Keratinocyte (primary cell): ENCODE measurements around the gene TTC28. TPM values are rescaled to one million over a fixed set of nuclear protein-coding genes. Genes with fewer than 3 reads are reported as not detected.

Experiments
- DNase-seq: peaks from one replicate; pipeline ENCODE4 v3.0.0-alpha.2; 2011; ENCODE audit warnings: low read depth, missing footprints, low spot score
- FAIRE-seq: peaks from 2 replicates; lab custom pipeline; 2011; peaks lifted over from hg19 to GRCh38; lab: Jason Lieb, UNC
- H2AFZ ChIP-seq: 2 replicates; pipeline ENCODE4 v1.6.0; 2012; ENCODE audit warnings: low read length, control low read depth, inconsistent platforms; ENCODE audit not compliant: control insufficient read depth
- H3K27ac ChIP-seq: 2 replicates; pipeline ENCODE4 v1.5.1; 2011; ENCODE audit warnings: low read length; ENCODE audit not compliant: control insufficient read depth, insufficient read depth
- H3K27me3 ChIP-seq: 3 replicates; pipeline ENCODE4 v1.6.0; 2011; ENCODE audit warnings: low read length; ENCODE audit not compliant: control insufficient read depth, insufficient read depth; ENCODE audit errors: extremely low read depth
- H3K36me3 ChIP-seq, 2 experiments: 2 replicates in 1 of 2; 3 replicates in 1 of 2; pipeline ENCODE4 v1.5.1; 2011; ENCODE audit warnings: low read length in 2 of 2, mild to moderate bottlenecking in 1 of 2; ENCODE audit not compliant: control insufficient read depth in 2 of 2, insufficient read depth in 2 of 2; ENCODE audit errors: extremely low read depth in 1 of 2
- H3K4me1 ChIP-seq: 3 replicates; pipeline ENCODE4 v1.5.1; 2011; ENCODE audit warnings: low read length; ENCODE audit not compliant: control insufficient read depth, insufficient read depth; ENCODE audit errors: extremely low read depth
- H3K4me2 ChIP-seq: 3 replicates; pipeline ENCODE4 v1.6.0; 2011; ENCODE audit warnings: low read depth, low read length; ENCODE audit not compliant: control insufficient read depth, insufficient read depth; ENCODE audit errors: extremely low read depth
- H3K4me3 ChIP-seq, 3 experiments: fragments of 200-600 bp in 1 of 3; sonication (generic) in 1 of 3; 2 replicates in 2 of 3; 3 replicates in 1 of 3; pipeline ENCODE4 v1.5.1; 2011 to 2016; ENCODE audit warnings: low read length in 3 of 3, mild to moderate bottlenecking in 3 of 3, control low read depth in 2 of 3, inconsistent platforms in 1 of 3, low read depth in 1 of 3, mixed read lengths in 1 of 3, mixed run types in 1 of 3, moderate library complexity in 1 of 3; ENCODE audit not compliant: control insufficient read depth in 2 of 3, insufficient read depth in 2 of 3; ENCODE audit errors: extremely low read depth in 1 of 3
- H3K79me2 ChIP-seq: 2 replicates; pipeline ENCODE4 v1.6.0; 2012; ENCODE audit warnings: low read length; ENCODE audit not compliant: control insufficient read depth, insufficient read depth
- H3K9ac ChIP-seq: 3 replicates; pipeline ENCODE4 v1.6.0; 2011; ENCODE audit warnings: low read length; ENCODE audit not compliant: control insufficient read depth, insufficient read depth; ENCODE audit errors: extremely low read depth
- H3K9me1 ChIP-seq: 3 replicates; pipeline ENCODE4 v1.6.0; 2011; ENCODE audit warnings: low read length; ENCODE audit not compliant: control insufficient read depth, insufficient read depth; ENCODE audit errors: extremely low read depth
- H3K9me3 ChIP-seq: 2 replicates; pipeline ENCODE4 v1.5.1; 2012; ENCODE audit warnings: low read depth, low read length; ENCODE audit not compliant: control insufficient read depth
- H4K20me1 ChIP-seq: 3 replicates; pipeline ENCODE4 v1.6.0; 2011; ENCODE audit warnings: low read length; ENCODE audit not compliant: control insufficient read depth, insufficient read depth; ENCODE audit errors: extremely low read depth
- CTCF ChIP-seq, 3 experiments: IDR thresholded peaks in 1 of 3; conservative IDR thresholded peaks in 1 of 3; optimal IDR thresholded peaks in 1 of 3; 2 replicates in 2 of 3; 3 replicates in 1 of 3; pipeline versions ENCODE3 to v1.5.1; 2011; ENCODE audit warnings: low read length in 3 of 3, mild to moderate bottlenecking in 3 of 3, moderate library complexity in 2 of 3, control low read depth in 1 of 3, inconsistent platforms in 1 of 3; ENCODE audit not compliant: insufficient read depth in 2 of 3; ENCODE audit errors: extremely low read depth in 1 of 3
- EZH2 ChIP-seq: IDR thresholded peaks from one replicate; pipeline ENCODE4 v1.6.1; 2012; ENCODE audit warnings: inconsistent platforms, mild to moderate bottlenecking, low read length, moderate library complexity
- dilution Hi-C: fragments of 300-500 bp; cut with MboI; formaldehyde crosslinking; loops from one replicate; pipeline ENCODE4 v1.7.0; 2020; ENCODE audit warnings: low sequenced_read_pairs; ENCODE audit not compliant: extremely low pct_ligation_motif_present
- polyA plus RNA-seq, 5 experiments: library from polyadenylated mRNA; depleted of rRNA in 3 of 5; stranded (reverse) in 3 of 5; stranded (forward) in 1 of 5; unstranded in 1 of 5; fragments of >200 nt; gene quantifications; 1 replicate in 1 of 5; 2 replicates in 3 of 5; 3 replicates in 1 of 5; pipeline versions ENCODE4 v1.2.1 to v1.2.3, GENCODE V29; 2011 to 2012; ENCODE audit warnings: missing spikeins in 2 of 5, low read depth in 1 of 5, low replicate concordance in 1 of 5

Gene TTC28
- polyA plus RNA-seq, 1 donor (not counting 4 experiments of a cell fraction or from before 2014, with no cell fraction given) = 0.66 TPM

- Histone ChIP-seq H3K9me1 (no peaks in the 10 kb centered on the region), H3K4me2 (no peak overlapping the region), H4K20me1 (no peaks in the 10 kb centered on the region), H3K36me3 (no peaks in the 10 kb centered on the region), H3K4me3 (no peak overlapping the region), H2AFZ (no peak overlapping the region), H3K9ac (no peak overlapping the region), H3K27me3 (no peaks in the 10 kb centered on the region), H3K27ac (no peak overlapping the region), H3K9me3 (no peaks in the 10 kb centered on the region), H3K4me1 (no peaks in the 10 kb centered on the region), H3K79me2 (no peaks in the 10 kb centered on the region)
- dilution Hi-C loops = no loop called here
- FAIRE-seq = no peak
- TF ChIP-seq EZH2 = no peak
- no peak for TF ChIP-seq CTCF (optimal IDR thresholded peaks at IDR 0.05 in 1 of 3, IDR thresholded peaks at IDR 0.05 in 1 of 3, conservative IDR thresholded peaks at IDR 0.05 in 1 of 3; ENCODE audit: extremely low read depth in 1 of 3, insufficient read depth in 2 of 3, low read length in 3 of 3)
- DNase-seq = no peak
These were observed 437.9 kb downstream of the TTC28 start for GRCh38 chr22:28241656-28242290.

- Histone ChIP-seq H3K4me2 (no peak overlapping the region), H3K36me3 (no peaks in the 10 kb centered on the region), H3K79me2 (no peaks in the 10 kb centered on the region), H3K9ac (no peak overlapping the region), H3K27ac (no peak overlapping the region), H2AFZ (no peak overlapping the region), H3K27me3 (no peaks in the 10 kb centered on the region), H3K4me3 (no peak overlapping the region), H4K20me1 (no peaks in the 10 kb centered on the region), H3K9me1 (no peaks in the 10 kb centered on the region), H3K9me3 (no peaks in the 10 kb centered on the region), H3K4me1 (no peaks in the 10 kb centered on the region)
- DNase-seq (no peak), FAIRE-seq (no peak)
- dilution Hi-C loops = no loop called here
- no peak for TF ChIP-seq CTCF (optimal IDR thresholded peaks at IDR 0.05 in 1 of 3, IDR thresholded peaks at IDR 0.05 in 1 of 3, conservative IDR thresholded peaks at IDR 0.05 in 1 of 3; ENCODE audit: extremely low read depth in 1 of 3, insufficient read depth in 2 of 3, low read length in 3 of 3)
These were observed 439.7 kb downstream of the TTC28 start for GRCh38 chr22:28239941-28240340.
